HepG2 (cell line): Measurements from ENCODE around the gene CUL4A. TPM values are rescaled to one million over a fixed set of nuclear protein-coding genes. Genes with fewer than 3 reads are reported as not detected.

Source experiments
- DMTF1 ChIP-seq: sonication (generic); formaldehyde crosslinking; IDR thresholded peaks from 2 replicates; pipeline ENCODE4 v1.4.0; 2020; ENCODE audit warnings: mild to moderate bottlenecking, missing genetic modification reagents
- GPBP1L1 ChIP-seq: sonication (generic); formaldehyde crosslinking; IDR thresholded peaks from 2 replicates; pipeline ENCODE4 v1.5.0; 2020; ENCODE audit warnings: mild to moderate bottlenecking, missing genetic modification reagents
- IRF9 ChIP-seq: sonication (generic); formaldehyde crosslinking; IDR thresholded peaks from 2 replicates; pipeline ENCODE4 v1.8.0; 2022; ENCODE audit warnings: missing genetic modification reagents, mild to moderate bottlenecking, borderline replicate concordance
- KMT2B ChIP-seq: IDR thresholded peaks from 2 replicates; pipeline ENCODE4 v1.6.1; 2016; ENCODE audit warnings: missing genetic modification reagents, missing compliant biosample characterization
- MIER3 ChIP-seq: IDR thresholded peaks from 2 replicates; pipeline ENCODE4 v1.6.1; 2016; ENCODE audit warnings: missing compliant biosample characterization, borderline replicate concordance
- MYPOP ChIP-seq: sonication (generic); formaldehyde crosslinking; IDR thresholded peaks from 2 replicates; pipeline ENCODE4 v1.8.1; 2023; ENCODE audit warnings: mild to moderate bottlenecking, moderate library complexity, missing genetic modification reagents
- PPARG ChIP-seq: conservative IDR thresholded peaks from 2 replicates; pipeline ENCODE4 v1.6.1; 2016; ENCODE audit warnings: missing biosample characterization, missing genetic modification reagents
- RFXAP ChIP-seq: sonication (generic); formaldehyde crosslinking; IDR thresholded peaks from 2 replicates; pipeline ENCODE4 v1.4.0; 2020; ENCODE audit warnings: missing genetic modification reagents, borderline replicate concordance
- TMF1 ChIP-seq: sonication (generic); formaldehyde crosslinking; IDR thresholded peaks from 2 replicates; pipeline ENCODE4 v1.8.1; 2022; ENCODE audit warnings: low read depth, missing genetic modification reagents
- TOPORS ChIP-seq: sonication (generic); formaldehyde crosslinking; IDR thresholded peaks from 2 replicates; pipeline ENCODE4 v1.8.0; 2023; ENCODE audit warnings: mild to moderate bottlenecking, missing genetic modification reagents
- ZBTB21 ChIP-seq: sonication (generic); formaldehyde crosslinking; IDR thresholded peaks from 2 replicates; pipeline ENCODE4 v1.4.0; 2020; ENCODE audit warnings: missing genetic modification reagents
- ZBTB42 ChIP-seq: sonication (generic); formaldehyde crosslinking; IDR thresholded peaks from 2 replicates; pipeline ENCODE4 v1.5.0; 2020; ENCODE audit warnings: mild to moderate bottlenecking, missing genetic modification reagents
- polyA plus RNA-seq, 8 experiments: library from polyadenylated mRNA; depleted of rRNA in 3 of 8; stranded (reverse) in 7 of 8; unstranded in 1 of 8; fragments of >200 nt; fragmentation: Illumina TruSeq in 4 of 8; extraction: Trizol in 4 of 8; gene quantifications; 2 replicates each; pipeline versions ENCODE4 v1.2.1 to v1.2.3, GENCODE V29; 2011 to 2016; ENCODE audit warnings: low read depth in 4 of 8, missing spikeins in 1 of 8, mixed read lengths in 1 of 8; ENCODE audit not compliant: insufficient read depth in 1 of 8
- total RNA-seq, 5 experiments: library from RNA; depleted of rRNA; stranded (reverse); fragments of >200 nt; fragmentation: Illumina TruSeq; extraction: Trizol; gene quantifications; 2 replicates each; pipeline ENCODE4 v1.2.3, GENCODE V29; 2016; ENCODE audit warnings: low read depth in 1 of 5
- TF ChIP-seq, protein P1 (sequence below): sonication (generic); formaldehyde crosslinking; IDR thresholded peaks from 2 replicates; pipeline ENCODE4 v1.4.0; 2020; ENCODE audit warnings: missing genetic modification reagents
- TF ChIP-seq, protein P2 (sequence below): IDR thresholded peaks from 2 replicates; pipeline ENCODE4 v1.6.1; 2016; ENCODE audit warnings: mild to moderate bottlenecking
- TF ChIP-seq, protein P3 (sequence below): sonication (generic); formaldehyde crosslinking; IDR thresholded peaks from 2 replicates; pipeline ENCODE4 v1.9.0; 2022; ENCODE audit warnings: low read depth, missing genetic modification reagents

CUL4A gene
- total and polyA plus RNA-seq, 2 of the 13 experiments (the other 11 are each of a cell fraction or from before 2014, with no cell fraction given): 51.2 to 75.3 TPM

- TF ChIP-seq DMTF1: peak; percentile 84; the same call in 1 of the 2 replicates
- peak; percentile 68; the same call in 1 of the 2 replicates for TF ChIP-seq ZBTB42
- TF ChIP-seq MIER3 (CRISPR knock-in tag): peak; percentile 75; the same call in 1 of the 2 replicates
- peak; percentile 91 for TF ChIP-seq TMF1
- TF ChIP-seq, protein P1, sequence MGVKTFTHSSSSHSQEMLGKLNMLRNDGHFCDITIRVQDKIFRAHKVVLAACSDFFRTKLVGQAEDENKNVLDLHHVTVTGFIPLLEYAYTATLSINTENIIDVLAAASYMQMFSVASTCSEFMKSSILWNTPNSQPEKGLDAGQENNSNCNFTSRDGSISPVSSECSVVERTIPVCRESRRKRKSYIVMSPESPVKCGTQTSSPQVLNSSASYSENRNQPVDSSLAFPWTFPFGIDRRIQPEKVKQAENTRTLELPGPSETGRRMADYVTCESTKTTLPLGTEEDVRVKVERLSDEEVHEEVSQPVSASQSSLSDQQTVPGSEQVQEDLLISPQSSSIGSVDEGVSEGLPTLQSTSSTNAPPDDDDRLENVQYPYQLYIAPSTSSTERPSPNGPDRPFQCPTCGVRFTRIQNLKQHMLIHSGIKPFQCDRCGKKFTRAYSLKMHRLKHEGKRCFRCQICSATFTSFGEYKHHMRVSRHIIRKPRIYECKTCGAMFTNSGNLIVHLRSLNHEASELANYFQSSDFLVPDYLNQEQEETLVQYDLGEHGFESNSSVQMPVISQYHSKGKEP (CRISPR knock-in tag): peak; percentile 52; the same call in 1 of the 2 replicates
- TF ChIP-seq TOPORS: peak; percentile 99
- TF ChIP-seq GPBP1L1 (CRISPR knock-in tag): no peak
- peak; percentile 98 for TF ChIP-seq KMT2B
- TF ChIP-seq, protein P2, sequence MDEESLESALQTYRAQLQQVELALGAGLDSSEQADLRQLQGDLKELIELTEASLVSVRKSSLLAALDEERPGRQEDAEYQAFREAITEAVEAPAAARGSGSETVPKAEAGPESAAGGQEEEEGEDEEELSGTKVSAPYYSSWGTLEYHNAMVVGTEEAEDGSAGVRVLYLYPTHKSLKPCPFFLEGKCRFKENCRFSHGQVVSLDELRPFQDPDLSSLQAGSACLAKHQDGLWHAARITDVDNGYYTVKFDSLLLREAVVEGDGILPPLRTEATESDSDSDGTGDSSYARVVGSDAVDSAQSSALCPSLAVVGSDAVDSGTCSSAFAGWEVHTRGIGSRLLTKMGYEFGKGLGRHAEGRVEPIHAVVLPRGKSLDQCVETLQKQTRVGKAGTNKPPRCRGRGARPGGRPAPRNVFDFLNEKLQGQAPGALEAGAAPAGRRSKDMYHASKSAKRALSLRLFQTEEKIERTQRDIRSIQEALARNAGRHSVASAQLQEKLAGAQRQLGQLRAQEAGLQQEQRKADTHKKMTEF (CRISPR knock-in tag): peak; percentile 98
- TF ChIP-seq, protein P3, sequence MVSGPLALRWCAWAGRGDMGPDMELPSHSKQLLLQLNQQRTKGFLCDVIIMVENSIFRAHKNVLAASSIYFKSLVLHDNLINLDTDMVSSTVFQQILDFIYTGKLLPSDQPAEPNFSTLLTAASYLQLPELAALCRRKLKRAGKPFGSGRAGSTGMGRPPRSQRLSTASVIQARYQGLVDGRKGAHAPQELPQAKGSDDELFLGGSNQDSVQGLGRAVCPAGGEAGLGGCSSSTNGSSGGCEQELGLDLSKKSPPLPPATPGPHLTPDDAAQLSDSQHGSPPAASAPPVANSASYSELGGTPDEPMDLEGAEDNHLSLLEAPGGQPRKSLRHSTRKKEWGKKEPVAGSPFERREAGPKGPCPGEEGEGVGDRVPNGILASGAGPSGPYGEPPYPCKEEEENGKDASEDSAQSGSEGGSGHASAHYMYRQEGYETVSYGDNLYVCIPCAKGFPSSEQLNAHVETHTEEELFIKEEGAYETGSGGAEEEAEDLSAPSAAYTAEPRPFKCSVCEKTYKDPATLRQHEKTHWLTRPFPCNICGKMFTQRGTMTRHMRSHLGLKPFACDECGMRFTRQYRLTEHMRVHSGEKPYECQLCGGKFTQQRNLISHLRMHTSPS (CRISPR knock-in tag): peak; percentile 16; the same call in 1 of the 2 replicates
- no peak; the same call in 1 of the 2 replicates for TF ChIP-seq PPARG (CRISPR knock-in tag)
- TF ChIP-seq IRF9 (CRISPR knock-in tag): peak; percentile 83; the same call in 1 of the 2 replicates
- TF ChIP-seq MYPOP (CRISPR knock-in tag): peak; percentile 72; the same call in 1 of the 2 replicates
- no peak for TF ChIP-seq ZBTB21 (CRISPR knock-in tag)
- TF ChIP-seq RFXAP (CRISPR knock-in tag): peak; percentile 67; the same call in 1 of the 2 replicates
These were observed 735 bp upstream of the CUL4A start, which contains the start of gene PCID2 (continued) for GRCh38 chr13:113208421-113209335.
